HG02798 (cell line): ENCODE results near the gene CAMSAP1.

Source experiments
- ATAC-seq: cut with Tn5 transposase; IDR thresholded peaks from one replicate; pipeline ENCODE4 v1.9.1; 2021; ENCODE audit warnings: mild to moderate bottlenecking; ENCODE audit not compliant: unreplicated experiment, poor library complexity

Gene CAMSAP1

DNA sequence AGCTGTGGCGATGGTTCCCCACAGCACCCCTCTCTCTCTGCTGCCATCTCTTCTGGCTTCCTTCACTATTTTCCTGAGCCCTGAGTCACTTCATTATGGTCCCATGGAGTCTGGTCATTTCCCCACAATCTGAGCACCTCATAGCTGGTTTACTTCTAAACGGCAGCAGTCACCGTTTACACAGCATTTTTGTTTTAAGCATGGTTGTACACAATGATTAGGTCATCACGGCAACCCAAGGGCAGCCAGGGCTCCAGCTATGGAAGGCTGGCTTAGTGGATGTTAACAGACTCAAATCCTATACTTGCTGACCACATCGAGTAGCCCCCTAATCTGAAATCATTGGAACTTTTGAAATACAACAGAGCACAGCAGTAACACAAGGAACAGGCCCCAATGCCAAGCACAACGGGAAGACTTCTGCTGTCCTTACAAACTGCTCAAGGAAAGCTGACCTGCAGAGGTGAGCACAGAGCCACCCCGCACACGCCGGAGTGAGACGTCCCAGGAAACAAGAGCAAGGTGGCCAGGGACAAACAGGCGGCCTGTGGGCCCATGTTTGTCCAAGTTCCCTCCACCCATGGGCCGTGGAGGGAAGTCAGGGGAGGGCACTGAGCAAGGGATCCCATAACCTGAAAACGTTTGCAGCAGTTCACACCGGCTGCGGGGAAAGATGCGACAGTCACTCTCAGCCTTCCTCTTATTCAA lies 22.9 kb downstream of the CAMSAP1 start:
- no peak for ATAC-seq

DNA sequence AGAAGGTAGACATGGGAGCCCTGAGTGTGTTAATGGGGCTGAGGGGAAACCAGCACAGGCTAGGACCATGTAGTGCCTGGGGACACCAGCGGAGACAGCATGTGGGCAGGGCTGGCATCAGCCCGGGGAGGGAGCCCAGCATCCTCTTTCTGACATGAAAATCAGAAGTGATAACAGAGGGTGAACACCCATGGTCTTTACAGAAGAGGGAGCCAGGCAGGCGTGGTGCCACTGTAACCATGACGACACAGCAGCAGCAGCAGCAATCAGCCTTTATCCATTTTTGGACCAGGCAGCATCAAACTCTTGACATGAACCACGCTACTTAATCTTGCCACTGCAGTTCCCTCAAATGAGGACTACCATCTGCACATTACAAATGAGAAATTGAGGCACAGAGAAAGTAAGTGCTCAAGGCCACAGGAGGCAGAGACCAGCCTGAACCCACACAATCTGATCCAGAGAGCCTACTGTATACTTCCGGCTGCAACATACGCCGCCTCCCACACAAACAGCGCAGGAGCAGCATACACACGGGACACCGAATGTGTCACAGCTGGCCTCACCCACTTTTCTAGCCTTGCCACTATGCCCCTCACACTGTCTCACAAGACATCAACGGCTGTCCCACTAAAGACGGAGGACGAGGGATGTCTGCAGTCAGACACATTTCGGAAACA lies 23.8 kb downstream of the CAMSAP1 start:
- ATAC-seq = no peak

DNA sequence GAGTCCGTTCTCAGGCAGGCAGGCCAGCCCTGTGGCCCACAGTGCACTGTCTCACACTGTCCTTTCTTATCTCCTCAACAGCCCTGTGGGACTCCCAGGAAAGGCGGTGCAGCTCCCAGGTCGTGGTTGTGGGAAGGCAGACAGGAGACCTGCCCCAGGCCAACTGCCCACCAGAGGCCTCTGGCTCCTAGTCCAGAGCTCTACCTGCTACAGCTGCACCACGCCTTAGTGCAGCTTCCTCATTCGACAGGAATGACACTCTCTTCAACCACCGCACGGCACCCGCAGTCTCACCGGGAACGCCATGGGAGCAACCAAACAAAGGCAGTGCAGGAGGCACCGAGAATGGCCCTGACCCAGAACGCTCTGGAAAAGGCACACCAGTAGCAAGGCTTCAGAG lies 25.3 kb downstream of the CAMSAP1 start:
- ATAC-seq = no peak

DNA sequence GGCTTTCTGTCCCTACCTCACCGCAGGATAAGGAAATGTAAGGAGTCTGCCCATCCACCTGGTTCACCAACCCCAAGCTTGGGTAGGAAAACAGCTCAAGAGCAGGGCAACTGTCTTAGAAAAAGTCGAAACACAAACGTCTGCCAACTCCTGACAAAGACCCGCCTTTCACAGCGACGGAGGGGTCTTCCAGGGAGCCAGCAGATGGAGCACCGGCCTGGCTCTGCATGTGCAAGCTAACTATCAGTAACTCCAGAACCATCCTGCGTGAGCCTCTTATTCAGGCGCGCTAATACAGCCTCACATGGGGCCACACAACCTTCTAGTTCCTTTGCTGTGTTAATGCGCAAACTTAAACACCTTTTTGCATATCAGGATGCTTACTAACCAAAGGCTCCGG lies 26.9 kb downstream of the CAMSAP1 start:
- no peak for ATAC-seq

DNA sequence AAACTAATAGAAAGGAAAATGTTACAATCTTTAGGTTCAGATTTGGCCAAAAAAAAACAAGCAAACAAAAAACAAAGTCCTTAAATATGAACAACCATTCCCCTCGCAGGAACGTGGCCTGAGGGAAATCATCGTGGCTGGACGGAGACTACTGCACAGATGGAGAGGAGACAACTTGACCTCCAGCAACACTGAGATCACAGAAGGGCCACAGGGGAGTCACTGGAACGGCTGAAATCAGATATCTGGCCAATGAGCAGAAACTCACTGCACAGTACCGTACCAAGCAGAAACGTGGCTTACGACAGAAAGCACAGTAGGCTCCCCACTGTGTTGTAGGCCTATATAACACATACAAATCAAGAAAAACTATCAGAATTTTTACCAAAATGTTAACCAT lies 27.7 kb downstream of the CAMSAP1 start:
- no peak for ATAC-seq

DNA sequence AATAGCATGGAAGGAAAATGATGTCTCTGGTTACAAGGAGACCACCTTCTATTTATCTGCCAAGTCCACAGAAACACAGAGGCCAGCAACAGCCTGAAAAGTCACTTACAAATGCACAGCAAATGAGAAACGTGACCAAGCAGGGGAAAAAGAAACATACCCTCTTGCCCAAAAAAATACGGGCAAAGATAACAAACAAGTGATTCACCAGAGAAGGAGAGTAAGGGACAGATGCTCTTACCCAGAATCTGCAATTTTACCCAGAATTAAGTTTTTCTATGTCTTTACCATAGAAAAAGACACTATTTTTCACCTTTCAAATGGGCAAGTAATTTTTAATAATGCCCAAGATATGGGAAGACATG lies 28.1 kb downstream of the CAMSAP1 start:
- ATAC-seq = no peak

DNA sequence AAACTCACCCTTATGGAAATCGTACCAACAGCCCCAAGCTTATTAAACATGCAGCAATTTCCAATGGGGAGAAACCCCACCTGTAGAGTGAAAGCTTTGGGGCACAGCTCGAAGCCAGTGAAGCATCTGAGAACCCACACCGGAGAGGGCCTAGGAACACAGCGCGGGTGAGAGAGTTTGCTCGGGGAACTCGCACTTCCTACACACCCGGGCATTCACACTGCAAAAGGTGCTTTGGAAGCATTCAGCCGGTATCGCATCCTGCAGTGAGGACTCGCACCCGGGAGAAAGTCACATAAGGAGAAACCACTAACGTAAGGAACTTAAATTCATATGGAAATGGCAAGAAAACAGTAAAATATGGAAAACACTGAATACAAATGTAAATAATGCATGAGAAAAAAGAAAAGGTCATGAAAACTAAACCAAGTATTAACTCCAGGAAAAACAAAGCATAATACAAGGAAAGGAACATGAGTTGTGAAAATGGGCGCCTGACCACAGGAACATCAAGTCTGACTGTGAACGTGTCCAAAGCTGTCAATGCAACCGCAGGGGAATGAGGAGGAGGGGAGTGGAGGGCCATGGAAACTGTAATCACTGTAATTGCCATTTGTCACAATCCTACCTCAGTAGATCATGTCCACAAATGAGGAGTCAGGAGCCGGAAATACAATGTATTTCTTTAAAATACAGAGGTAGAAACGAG lies 28.7 kb downstream of the CAMSAP1 start:
- no peak for ATAC-seq

DNA sequence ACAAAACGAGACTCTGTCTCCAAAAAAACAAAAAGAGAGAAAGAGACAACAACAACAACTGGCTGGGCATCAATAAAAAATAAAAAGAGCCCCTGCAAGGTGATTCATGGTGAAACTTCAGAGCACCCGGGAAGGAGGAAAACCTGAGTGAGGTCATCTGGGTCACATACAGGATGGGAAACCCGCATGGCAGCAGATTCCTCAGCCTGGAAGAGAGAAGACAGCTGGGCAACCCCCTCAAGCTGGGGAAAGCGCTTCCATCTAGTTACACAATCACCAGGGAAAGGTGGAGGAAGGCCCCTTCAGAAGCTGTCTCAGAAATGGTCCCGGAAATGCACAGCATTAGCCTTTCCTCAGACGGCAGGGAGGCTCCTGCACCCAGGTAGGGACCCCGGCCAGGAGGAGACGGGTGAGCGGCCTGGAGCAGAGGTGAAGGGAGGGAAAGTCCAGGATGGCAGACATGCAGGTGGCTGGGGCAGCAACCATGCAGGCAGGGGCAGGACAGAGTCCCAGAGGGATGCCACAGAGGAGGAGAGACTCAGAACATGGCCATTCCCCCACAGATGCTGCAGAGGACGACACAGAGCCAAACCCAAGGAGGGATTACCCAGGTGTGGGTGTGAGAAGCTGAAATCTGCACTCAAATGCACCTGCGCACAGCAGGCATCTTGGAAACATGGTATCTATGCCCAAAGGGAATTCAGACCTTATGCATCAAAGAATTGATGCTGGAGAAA lies 29.4 kb downstream of the CAMSAP1 start:
- no peak for ATAC-seq

DNA sequence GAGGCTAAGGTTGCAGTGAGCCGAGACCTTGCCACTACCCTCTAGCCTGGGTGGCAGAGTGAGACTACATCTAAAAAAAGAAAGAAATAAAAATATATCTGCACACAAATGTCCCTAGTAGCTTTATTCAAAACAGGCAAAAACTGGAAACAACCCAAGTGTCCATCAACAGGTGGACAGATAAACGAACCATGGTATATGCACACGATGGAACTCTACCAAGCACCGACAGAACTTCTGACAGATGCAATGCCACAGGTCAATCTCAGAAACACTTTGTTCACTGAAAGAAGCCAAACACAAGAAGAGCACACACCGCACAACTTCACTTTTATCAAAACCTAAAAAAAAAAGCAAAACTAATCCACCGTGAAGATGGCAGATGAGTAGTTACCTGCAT lies 30.4 kb downstream of the CAMSAP1 start:
- ATAC-seq = no peak

DNA sequence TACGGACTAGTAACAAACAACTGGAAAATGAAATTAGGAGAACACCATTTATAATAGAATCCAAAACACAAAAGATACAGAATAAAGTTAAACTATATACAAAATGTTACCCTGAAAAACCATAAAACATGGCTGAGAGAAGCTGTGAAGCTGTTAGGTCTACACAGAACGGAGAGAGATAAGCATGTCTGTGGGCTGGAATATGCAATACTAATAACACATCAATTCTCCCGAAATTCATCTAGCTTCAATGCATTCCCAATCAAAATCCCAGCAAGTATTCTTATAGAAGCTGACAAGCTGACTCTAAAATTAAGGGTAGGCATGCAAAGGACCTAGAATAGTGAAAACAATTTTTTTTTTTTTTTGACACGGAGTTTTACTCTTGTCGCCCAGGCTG lies 32.5 kb downstream of the CAMSAP1 start:
- no peak for ATAC-seq

DNA sequence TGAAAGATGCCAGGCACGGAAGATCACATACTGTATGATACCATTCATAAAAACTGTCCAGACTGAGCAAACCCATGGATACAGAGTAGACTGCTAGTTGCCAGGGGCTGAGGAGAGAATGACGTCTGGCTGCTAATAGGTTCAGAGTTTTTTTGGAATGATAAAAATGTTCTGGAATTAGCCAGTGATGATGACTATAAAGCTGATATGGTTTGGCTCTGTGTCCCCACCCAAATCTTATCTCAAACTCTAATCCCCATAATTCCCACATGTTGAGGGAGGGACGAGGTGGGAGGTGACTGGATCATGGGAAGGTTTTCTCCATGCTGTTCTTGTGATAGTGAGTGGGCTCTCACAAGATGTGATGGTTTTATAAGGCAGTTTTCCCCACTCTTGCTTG lies 37.4 kb downstream of the CAMSAP1 start:
- ATAC-seq = no peak

DNA sequence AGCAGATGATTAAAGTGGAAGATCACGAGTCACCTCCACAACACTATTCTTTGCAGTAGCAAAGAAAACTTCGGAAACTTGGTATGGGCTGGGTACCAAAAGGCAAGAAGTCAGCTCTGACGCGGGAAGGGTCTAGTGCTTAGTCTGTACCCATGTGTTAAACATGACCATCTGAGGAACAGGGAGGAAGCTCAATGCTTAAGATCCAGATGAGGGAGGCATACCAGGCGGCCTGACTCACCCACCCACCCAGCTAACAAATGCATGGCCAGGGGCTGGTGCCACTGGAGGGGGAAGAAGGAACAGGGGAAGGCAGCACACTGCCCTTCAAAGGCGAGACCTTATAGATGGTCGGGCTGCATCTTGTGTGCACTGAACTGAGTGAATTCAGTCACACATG lies 41.8 kb downstream of the CAMSAP1 start:
- ATAC-seq = no peak

DNA sequence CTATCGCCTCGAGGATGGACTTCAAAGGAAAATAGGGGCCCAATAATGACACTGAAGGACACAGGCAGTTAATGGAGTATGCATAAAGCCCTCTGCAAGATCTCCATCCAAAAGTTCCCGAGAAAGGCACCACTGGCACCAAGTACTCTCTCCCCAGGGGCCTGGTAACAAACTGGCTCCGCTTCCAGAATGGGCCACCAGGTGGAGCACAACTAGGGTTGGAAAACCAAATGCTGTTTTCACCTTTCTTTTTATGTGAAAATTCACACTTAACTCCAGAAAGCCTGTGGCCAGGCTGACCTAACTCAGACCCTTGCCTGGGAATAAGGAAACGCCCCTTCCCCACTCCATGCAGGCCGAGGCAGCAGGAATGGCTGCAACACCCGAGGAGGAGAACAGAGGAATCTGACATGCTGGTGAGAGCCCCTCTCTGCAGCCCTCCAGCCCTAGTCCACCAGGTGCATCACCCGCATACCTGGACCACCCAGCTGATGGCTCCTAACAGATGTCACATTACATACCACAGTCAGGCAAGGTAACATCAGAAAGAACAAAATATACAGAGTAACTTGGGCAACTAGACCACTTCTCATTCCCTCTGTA lies 42.8 kb downstream of the CAMSAP1 start:
- no peak for ATAC-seq

DNA sequence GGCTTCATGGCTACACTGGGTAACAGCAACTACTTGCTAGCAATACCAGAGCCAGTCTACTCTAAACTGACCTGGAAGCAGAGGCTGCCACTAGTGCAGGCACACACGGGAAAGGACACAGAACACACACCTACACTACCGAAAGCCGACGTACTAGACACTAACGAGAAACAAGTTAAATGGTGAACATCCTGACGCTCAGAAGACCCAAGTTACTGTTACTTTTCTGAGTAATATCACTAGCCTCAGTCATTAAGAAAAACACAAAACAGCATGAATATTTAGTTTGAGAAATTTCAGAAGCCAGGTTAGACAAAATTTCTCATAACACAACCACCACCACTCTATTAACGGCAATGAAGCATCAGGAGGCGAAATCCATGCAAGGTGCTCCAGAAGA lies 44.5 kb downstream of the CAMSAP1 start:
- ATAC-seq = no peak

DNA sequence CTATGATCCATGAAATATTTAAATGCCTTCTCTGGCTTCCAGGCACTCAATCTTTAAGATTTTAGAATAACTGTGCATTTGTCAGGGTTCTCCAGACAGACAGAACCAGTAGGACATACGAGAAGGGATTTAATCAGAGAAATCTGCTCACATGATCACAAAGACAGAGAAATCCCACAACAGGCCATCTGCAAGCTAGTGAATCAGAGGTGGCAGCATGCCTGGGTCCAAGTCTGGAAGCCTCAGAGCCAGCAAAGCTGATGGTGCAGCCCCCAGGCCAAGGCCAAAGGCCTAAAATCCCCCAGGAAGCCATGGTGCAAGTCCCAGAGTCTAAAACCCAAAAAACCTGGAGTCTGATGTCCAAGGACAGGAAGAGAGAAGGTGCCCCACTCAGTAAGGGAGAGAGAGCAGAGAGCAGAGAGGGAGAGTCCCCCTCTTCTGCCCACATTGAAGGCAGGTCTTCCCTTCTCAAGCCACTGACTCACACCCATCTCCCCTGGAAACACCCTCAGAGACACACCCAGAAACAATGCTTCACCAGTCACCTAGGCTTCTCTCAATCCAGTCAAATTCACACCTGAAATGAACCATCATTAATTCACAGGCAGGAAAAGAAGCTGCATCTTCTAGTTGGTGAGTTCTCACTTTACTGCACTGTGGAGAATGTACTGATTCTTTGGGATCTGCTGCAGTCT lies 48.7 kb downstream of the CAMSAP1 start:
- ATAC-seq = no peak

DNA sequence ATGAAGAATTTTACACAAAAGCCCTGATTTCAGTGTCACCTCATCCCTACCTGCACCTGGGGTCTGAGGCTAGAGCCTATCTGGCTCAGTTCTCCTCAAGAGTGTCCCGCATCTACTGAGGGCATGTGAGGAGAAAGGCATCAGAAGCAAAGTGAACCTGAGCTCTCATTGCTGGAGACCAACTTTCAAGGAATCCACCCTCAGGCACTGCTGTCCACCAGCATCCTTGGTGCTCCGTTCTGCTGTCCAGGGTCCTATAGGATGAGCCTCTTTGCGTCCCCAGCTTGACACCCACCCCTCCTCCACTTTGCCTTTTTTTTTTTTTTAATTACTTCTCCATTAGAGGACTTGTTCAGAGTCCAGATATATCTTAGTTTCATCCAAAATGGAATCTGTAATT lies 49.5 kb downstream of the CAMSAP1 start:
- no peak for ATAC-seq

DNA sequence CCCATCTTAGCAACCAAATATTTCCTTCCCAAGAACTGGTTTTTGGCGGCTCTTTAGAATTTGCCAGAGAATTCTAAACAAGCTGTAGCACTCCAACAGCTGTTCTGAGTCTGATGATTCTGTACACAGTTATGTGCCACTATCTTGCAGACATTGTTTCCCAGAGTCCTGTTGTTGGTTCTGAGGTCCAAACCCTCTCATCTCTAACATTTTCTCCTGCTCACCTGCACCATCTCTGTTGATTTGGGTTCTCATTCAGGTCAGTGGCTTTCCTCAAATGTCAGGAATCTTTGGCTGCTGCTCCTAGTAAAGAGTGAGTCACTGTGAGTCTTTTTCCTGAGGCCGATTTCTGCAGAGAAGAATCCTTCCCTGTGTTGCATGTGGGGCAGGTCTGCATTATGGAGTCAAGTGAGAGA lies 50.0 kb downstream of the CAMSAP1 start:
- ATAC-seq = no peak

DNA sequence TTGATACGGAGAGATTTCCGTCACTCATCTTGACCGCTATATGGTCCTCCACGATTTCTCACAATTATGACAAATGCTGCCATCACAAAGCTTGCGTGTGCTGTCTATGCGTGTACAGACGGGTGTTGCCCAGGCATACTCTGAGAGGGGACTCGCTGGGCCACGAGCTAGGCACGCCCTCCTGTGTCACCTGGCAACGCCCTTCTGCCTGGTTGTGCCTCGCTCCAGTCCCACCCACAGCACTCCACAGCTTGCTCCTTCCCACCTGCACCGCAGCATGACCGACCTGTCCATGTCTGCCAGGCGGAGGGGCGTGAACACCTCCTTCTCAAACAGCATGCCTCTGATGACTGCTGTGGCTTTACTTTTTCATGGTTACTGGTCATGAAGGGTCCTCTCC lies 55.6 kb downstream of the CAMSAP1 start:
- ATAC-seq = no peak

DNA sequence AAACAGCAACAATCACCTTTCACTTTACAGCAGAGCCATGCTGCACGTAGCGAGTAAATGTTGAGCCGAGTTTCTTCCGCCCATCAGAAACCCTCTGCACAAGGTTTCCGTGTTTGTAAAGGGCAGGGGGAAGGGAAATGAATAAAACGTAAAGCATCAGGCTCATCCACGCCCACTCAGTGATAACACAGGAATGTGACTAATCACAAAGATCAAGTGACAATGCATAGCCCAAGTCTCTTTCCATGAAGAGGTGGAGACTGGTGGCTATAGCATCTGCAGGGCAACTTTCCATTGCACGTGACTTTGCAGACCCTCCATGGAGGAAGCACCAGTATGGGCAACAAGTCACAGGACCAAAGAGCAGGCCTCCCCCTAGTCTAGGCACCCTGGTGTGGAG lies 56.6 kb downstream of the CAMSAP1 start:
- ATAC-seq = no peak

DNA sequence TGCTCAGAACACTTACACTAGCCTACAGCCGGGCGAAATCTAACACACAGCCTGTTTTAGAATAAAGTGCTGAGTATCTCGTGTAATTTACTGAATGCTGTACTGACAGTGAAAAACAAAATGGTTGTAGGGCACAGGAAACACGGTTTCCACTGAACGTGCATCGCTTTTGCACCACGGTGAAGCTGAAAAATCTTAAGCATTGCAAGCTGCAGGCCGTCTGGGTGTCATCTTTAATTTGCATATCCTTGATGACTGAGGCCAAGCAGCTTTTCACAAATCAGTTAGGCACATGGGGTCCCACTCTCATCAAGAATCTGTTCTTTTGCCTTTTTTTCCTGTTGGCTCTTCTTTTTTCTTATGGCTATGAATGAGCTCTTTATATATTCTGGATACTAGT lies 58.2 kb downstream of the CAMSAP1 start:
- no peak for ATAC-seq
